RWPE2 (cell line): ENCODE measurements around the gene GRAMD4.

Source experiments
- ATAC-seq: fragments of 200-7000 bp; cut with Tn5 transposase; 3 replicates; pipeline ENCODE4 v1.9.1; 2021; ENCODE audit warnings: low read depth
- DNase-seq: peaks from one replicate; pipeline ENCODE4 v3.0.0-alpha.2; 2020; ENCODE audit warnings: low spot score
- H3K27ac ChIP-seq: fragments of 450-650 bp; 2 replicates; pipeline ENCODE4 v1.5.1; 2017; ENCODE audit warnings: mild to moderate bottlenecking; ENCODE audit not compliant: poor library complexity, severe bottlenecking
- H3K27me3 ChIP-seq: fragments of 250-450 bp; sonication (Bioruptor Pico); 2 replicates; pipeline ENCODE4 v1.5.1; 2021; ENCODE audit warnings: mild to moderate bottlenecking, moderate library complexity; ENCODE audit not compliant: insufficient read depth, poor library complexity, severe bottlenecking
- H3K36me3 ChIP-seq: fragments of 250-450 bp; sonication (Bioruptor Pico); 2 replicates; pipeline ENCODE4 v1.5.1; 2020; ENCODE audit warnings: low read depth, mild to moderate bottlenecking, moderate library complexity
- H3K4me1 ChIP-seq: fragments of 250-450 bp; sonication (Bioruptor Pico); 2 replicates; pipeline ENCODE4 v1.5.1; 2021; ENCODE audit warnings: mild to moderate bottlenecking, moderate library complexity; ENCODE audit not compliant: insufficient read depth, poor library complexity, severe bottlenecking
- H3K4me3 ChIP-seq: fragments of 250-450 bp; sonication (Bioruptor Pico); 2 replicates; pipeline ENCODE4 v1.5.1; 2021; ENCODE audit warnings: mild to moderate bottlenecking, moderate library complexity; ENCODE audit not compliant: severe bottlenecking
- H3K9me3 ChIP-seq: fragments of 250-450 bp; sonication (Bioruptor Pico); 2 replicates; pipeline ENCODE4 v1.5.1; 2021; ENCODE audit warnings: mild to moderate bottlenecking, moderate library complexity; ENCODE audit not compliant: severe bottlenecking
- TF ChIP-seq, protein P1 (sequence below): fragments of 450-650 bp; IDR thresholded peaks from one replicate; pipeline ENCODE4 v1.5.1; 2017; ENCODE audit warnings: mild to moderate bottlenecking, moderate library complexity; ENCODE audit not compliant: poor library complexity, severe bottlenecking

Gene GRAMD4

DNA sequence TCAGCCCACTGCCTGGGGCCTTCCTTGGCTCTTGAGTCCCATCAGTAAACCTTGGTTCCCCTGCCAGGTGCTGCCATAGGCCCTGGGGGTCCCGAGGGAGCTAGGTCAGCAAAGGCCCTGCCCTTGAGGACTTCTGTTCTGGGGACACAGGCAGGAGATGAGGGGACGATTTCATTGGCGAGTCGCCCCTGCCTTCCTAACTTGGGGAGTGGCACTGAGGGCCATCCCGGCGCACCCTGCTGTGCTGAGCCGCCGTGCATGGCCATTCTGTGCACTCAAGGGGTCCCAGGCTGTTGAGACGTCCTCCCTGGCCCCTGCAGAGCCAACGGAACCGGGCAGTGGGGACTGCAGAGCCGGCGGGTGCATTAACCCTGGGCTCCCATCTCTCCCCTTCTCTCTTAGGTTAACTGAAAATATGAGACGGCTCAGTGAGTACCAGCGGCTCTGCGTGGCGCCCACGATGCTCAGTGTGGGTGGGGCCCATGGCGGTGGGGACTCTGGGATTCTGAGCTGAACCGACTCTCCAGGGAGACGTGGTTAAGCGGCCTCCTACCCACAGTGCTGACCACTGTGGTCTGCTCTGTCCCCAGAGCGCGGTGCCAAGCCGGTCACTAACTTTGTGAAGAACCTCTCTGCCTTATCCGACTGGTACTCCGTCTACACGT lies 43.4 kb downstream of the GRAMD4 start:
- ATAC-seq (no peak), DNase-seq (no peak)
- H3K9me3 ChIP-seq = no peaks in the 10 kb centered on the region
- H3K4me1 ChIP-seq = peaks cover 27% of the 10 kb centered on the region
- H3K4me3 ChIP-seq = no peak overlapping the region
- TF ChIP-seq, protein P1, sequence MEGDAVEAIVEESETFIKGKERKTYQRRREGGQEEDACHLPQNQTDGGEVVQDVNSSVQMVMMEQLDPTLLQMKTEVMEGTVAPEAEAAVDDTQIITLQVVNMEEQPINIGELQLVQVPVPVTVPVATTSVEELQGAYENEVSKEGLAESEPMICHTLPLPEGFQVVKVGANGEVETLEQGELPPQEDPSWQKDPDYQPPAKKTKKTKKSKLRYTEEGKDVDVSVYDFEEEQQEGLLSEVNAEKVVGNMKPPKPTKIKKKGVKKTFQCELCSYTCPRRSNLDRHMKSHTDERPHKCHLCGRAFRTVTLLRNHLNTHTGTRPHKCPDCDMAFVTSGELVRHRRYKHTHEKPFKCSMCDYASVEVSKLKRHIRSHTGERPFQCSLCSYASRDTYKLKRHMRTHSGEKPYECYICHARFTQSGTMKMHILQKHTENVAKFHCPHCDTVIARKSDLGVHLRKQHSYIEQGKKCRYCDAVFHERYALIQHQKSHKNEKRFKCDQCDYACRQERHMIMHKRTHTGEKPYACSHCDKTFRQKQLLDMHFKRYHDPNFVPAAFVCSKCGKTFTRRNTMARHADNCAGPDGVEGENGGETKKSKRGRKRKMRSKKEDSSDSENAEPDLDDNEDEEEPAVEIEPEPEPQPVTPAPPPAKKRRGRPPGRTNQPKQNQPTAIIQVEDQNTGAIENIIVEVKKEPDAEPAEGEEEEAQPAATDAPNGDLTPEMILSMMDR = no peak
- no peaks in the 10 kb centered on the region for H3K36me3 ChIP-seq
- H3K27ac ChIP-seq = no peak overlapping the region
- H3K27me3 ChIP-seq = no peaks in the 10 kb centered on the region

DNA sequence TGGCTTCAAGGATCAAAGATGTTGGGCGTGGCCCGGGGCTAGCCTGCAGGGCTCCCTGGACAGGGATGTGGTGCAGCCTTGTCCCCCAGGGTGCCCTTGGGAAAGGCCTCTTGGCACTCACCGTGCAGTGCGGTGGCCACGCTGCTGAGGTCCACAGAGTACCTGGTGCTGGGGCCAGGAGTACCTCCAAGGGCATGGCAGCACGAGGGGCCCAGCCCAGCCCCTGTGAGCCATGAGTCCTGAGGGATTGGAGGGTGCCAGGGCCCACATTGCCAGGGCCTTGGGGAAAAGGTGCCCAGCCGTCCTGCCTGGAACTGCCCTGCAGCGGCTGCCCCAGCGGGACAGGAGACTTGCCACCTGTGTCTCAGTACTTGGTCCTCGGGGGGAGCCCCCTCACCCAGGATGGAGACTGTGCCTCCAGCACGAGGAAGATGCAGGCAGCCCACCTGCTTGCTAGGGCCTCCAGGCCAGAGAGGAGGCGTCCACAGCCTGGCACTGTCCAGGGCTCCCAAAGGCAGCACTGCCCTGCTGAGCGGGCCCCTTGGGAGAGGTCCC lies 44.2 kb downstream of the GRAMD4 start:
- TF ChIP-seq, protein P1 = no peak
- Histone ChIP-seq H3K27me3 (no peaks in the 10 kb centered on the region), H3K4me3 (no peak overlapping the region), H3K4me1 (peaks cover 19% of the 10 kb centered on the region), H3K9me3 (no peaks in the 10 kb centered on the region), H3K27ac (no peak overlapping the region), H3K36me3 (no peaks in the 10 kb centered on the region)
- DNase-seq (no peak), ATAC-seq (no peak)

DNA sequence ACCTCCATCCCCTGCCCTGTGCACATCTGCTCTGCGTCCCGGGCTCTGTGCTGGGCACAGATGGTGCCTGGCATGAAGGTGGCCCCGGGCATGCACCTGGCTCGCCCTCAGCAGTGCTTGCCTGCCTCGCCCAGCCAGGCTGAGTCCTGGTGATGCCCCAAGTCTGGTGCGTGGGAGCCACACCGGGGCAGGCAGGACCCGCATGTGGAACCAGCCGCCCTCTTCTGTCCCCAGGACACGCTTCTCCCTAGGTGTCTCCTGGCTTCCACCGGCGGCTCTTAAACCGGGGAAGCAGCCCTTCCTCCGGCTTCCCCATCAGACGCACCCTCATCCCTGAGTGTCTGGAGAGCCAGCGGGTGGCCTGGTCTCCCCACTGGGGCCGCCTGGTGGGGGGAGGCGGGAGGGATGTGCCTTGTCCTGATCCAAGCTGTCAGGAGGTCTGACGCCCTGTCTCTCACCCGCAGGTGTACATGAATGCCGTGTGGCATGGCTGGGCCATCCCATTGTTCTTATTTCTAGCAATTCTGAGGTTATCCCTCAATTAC lies 45.0 kb downstream of the GRAMD4 start:
- no peak for DNase-seq
- TF ChIP-seq, protein P1 = no peak
- Histone ChIP-seq H3K4me3 (no peak overlapping the region), H3K9me3 (no peaks in the 10 kb centered on the region), H3K36me3 (no peaks in the 10 kb centered on the region), H3K27ac (no peak overlapping the region), H3K4me1 (peaks cover 16% of the 10 kb centered on the region), H3K27me3 (no peaks in the 10 kb centered on the region)
- ATAC-seq = no peak

GRCh38 chr22:46665751-46666280 lies 45.6 kb downstream of the GRAMD4 start:
- DNase-seq (no peak), ATAC-seq (no peak)
- Histone ChIP-seq H3K4me3 (no peak overlapping the region), H3K36me3 (no peaks in the 10 kb centered on the region), H3K27me3 (no peaks in the 10 kb centered on the region), H3K4me1 (peaks cover 11% of the 10 kb centered on the region), H3K9me3 (no peaks in the 10 kb centered on the region), H3K27ac (no peak overlapping the region)
- TF ChIP-seq, protein P1 = no peak
